C4-2B (cell line): ENCODE data around the gene SOX12.

Experiments
- CTCF ChIP-seq: fragments of 450-650 bp; conservative IDR thresholded peaks from 2 replicates; pipeline ENCODE4 v1.5.1; 2017; ENCODE audit warnings: mild to moderate bottlenecking
- ZFX ChIP-seq: fragments of 450-650 bp; IDR thresholded peaks from 2 replicates; pipeline ENCODE4 v1.6.1; 2017

GRCh38 chr20:362271-363254, 37.2 kb downstream of the SOX12 start:
- no peak; the same call in 1 of the 2 replicates for TF ChIP-seq CTCF
- TF ChIP-seq ZFX, result no peak
